H9 (cell line): ENCODE measurements around the gene HUWE1. TPM values are rescaled to one million over a fixed set of nuclear protein-coding genes. Genes with fewer than 3 reads are reported as not detected.
A peak's percentile ranks its signal among the peaks of the same experiment; 100 is the strongest.

ENCODE experiments used
- DNase-seq: peaks from one replicate; pipeline ENCODE4 v3.0.0-alpha.2; 2017
- H2AFZ ChIP-seq: one replicate; pipeline ENCODE4 v1.6.1; 2013; ENCODE audit warnings: mild to moderate bottlenecking, low read length, control low read depth, moderate library complexity
- H2AK5ac ChIP-seq: 2 replicates; pipeline ENCODE4 v1.6.1; 2013; ENCODE audit warnings: low read length, control low read depth, mixed read lengths; ENCODE audit not compliant: insufficient read length
- H2BK120ac ChIP-seq: one replicate; pipeline ENCODE4 v1.6.1; 2013; ENCODE audit warnings: low read depth, mild to moderate bottlenecking, low read length, control low read depth, inconsistent platforms; ENCODE audit not compliant: poor library complexity, severe bottlenecking
- H2BK12ac ChIP-seq: 2 replicates; pipeline ENCODE4 v1.6.1; 2013; ENCODE audit warnings: low read length, control low read depth, mixed read lengths, low read depth; ENCODE audit not compliant: insufficient read length
- H2BK15ac ChIP-seq: 2 replicates; pipeline ENCODE4 v1.6.1; 2013; ENCODE audit warnings: low read depth, low read length, control low read depth
- H2BK20ac ChIP-seq: one replicate; pipeline ENCODE4 v1.6.1; 2013; ENCODE audit warnings: low read depth, mild to moderate bottlenecking, low read length, control low read depth, inconsistent platforms; ENCODE audit not compliant: poor library complexity, severe bottlenecking
- H2BK5ac ChIP-seq: 2 replicates; pipeline ENCODE4 v1.6.1; 2013; ENCODE audit warnings: low read length, control low read depth, mixed read lengths; ENCODE audit not compliant: insufficient read length
- H3K14ac ChIP-seq: 2 replicates; pipeline ENCODE4 v1.6.1; 2013; ENCODE audit warnings: low read length, control low read depth; ENCODE audit not compliant: insufficient read depth
- H3K18ac ChIP-seq: 2 replicates; pipeline ENCODE4 v1.6.1; 2013; ENCODE audit warnings: low read depth, mild to moderate bottlenecking, mixed read lengths, low read length, control low read depth; ENCODE audit not compliant: insufficient read length
- H3K23ac ChIP-seq: 2 replicates; pipeline ENCODE4 v1.6.1; 2013; ENCODE audit warnings: low read length, control low read depth, mixed read lengths, low read depth; ENCODE audit not compliant: insufficient read length
- H3K23me2 ChIP-seq: 2 replicates; pipeline ENCODE4 v1.6.1; 2013; ENCODE audit warnings: low read depth, mild to moderate bottlenecking, mixed read lengths, low read length, control low read depth; ENCODE audit not compliant: insufficient read length, poor library complexity, severe bottlenecking
- H3K27ac ChIP-seq: 2 replicates; pipeline ENCODE4 v1.5.1; 2013; ENCODE audit warnings: low read length, control low read depth, mixed read lengths, low read depth; ENCODE audit not compliant: insufficient read length
- H3K27me3 ChIP-seq: 2 replicates; pipeline ENCODE4 v1.6.1; 2013; ENCODE audit warnings: low read length, control low read depth, inconsistent platforms; ENCODE audit not compliant: insufficient read depth
- H3K4ac ChIP-seq: 2 replicates; pipeline ENCODE4 v1.6.1; 2013; ENCODE audit warnings: low read depth, mild to moderate bottlenecking, control low read depth, inconsistent platforms, low read length, moderate library complexity
- H3K4me1 ChIP-seq: 2 replicates; pipeline ENCODE4 v1.6.1; 2013; ENCODE audit warnings: low read length, control low read depth, inconsistent platforms; ENCODE audit not compliant: insufficient read depth
- H3K4me2 ChIP-seq: 2 replicates; pipeline ENCODE4 v1.6.1; 2013; ENCODE audit warnings: low read length, control low read depth, mixed read lengths; ENCODE audit not compliant: insufficient read length, insufficient read depth
- H3K56ac ChIP-seq: 2 replicates; pipeline ENCODE4 v1.6.1; 2013; ENCODE audit warnings: low read depth, mild to moderate bottlenecking, mixed read lengths, low read length, control low read depth; ENCODE audit not compliant: insufficient read length
- H3K79me1 ChIP-seq: 2 replicates; pipeline ENCODE4 v1.6.1; 2013; ENCODE audit warnings: low read depth, mild to moderate bottlenecking, moderate library complexity, low read length, control low read depth, inconsistent platforms; ENCODE audit not compliant: insufficient read depth, poor library complexity, severe bottlenecking
- H3K79me2 ChIP-seq: 2 replicates; pipeline ENCODE4 v1.6.1; 2013; ENCODE audit warnings: low read length, control low read depth, inconsistent platforms; ENCODE audit not compliant: insufficient read depth
- H3K9ac ChIP-seq: 2 replicates; pipeline ENCODE4 v1.6.1; 2013; ENCODE audit warnings: low read length, control low read depth, mixed read lengths; ENCODE audit not compliant: insufficient read length; ENCODE audit errors: extremely low read depth
- H3K9me3 ChIP-seq: one replicate; pipeline ENCODE4 v1.6.1; 2013; ENCODE audit warnings: low read depth, low read length, inconsistent platforms; ENCODE audit not compliant: control insufficient read depth
- H3T11ph ChIP-seq: one replicate; pipeline ENCODE4 v1.6.1; 2013; ENCODE audit warnings: mild to moderate bottlenecking, low read length, control low read depth, inconsistent platforms
- H4K20me1 ChIP-seq: one replicate; pipeline ENCODE4 v1.6.1; 2013; ENCODE audit not compliant: control insufficient read depth, insufficient read length, insufficient read depth
- H4K5ac ChIP-seq: 2 replicates; pipeline ENCODE4 v1.6.1; 2013; ENCODE audit warnings: low read depth, mild to moderate bottlenecking, mixed read lengths, low read length, control low read depth; ENCODE audit not compliant: insufficient read length
- H4K8ac ChIP-seq: replicated peaks from 2 replicates; pipeline ENCODE4 v1.6.1; 2013; ENCODE audit warnings: low read length, control low read depth, mixed read lengths, low read depth; ENCODE audit not compliant: insufficient read length
- H4K91ac ChIP-seq: 2 replicates; pipeline ENCODE4 v1.6.1; 2013; ENCODE audit warnings: low read depth, mild to moderate bottlenecking, moderate library complexity, mixed read lengths, low read length, control low read depth; ENCODE audit not compliant: insufficient read length
- H3K27ac Mint-ChIP-seq, 3 experiments: 2 replicates in 2 of 3; 3 replicates in 1 of 3; pipeline ENCODE4 v1.8.0; 2020 to 2021; ENCODE audit warnings: mixed read lengths in 3 of 3, mild to moderate bottlenecking in 1 of 3, moderate library complexity in 1 of 3
- H3K27me3 Mint-ChIP-seq: 2 replicates; pipeline ENCODE4 v1.8.0; 2021; ENCODE audit warnings: low read depth, mild to moderate bottlenecking, moderate library complexity, mixed read lengths
- H3K36me3 Mint-ChIP-seq, 3 experiments: 2 replicates in 2 of 3; 3 replicates in 1 of 3; pipeline ENCODE4 v1.8.0; 2020 to 2021; ENCODE audit warnings: low read depth in 3 of 3, mixed read lengths in 3 of 3; ENCODE audit not compliant: insufficient read depth in 1 of 3
- H3K4me1 Mint-ChIP-seq, 2 experiments: 2 replicates each; pipeline ENCODE4 v1.8.0; 2020; ENCODE audit warnings: mixed read lengths in 2 of 2
- H3K4me3 Mint-ChIP-seq, 2 experiments: 2 replicates in 1 of 2; 3 replicates in 1 of 2; pipeline ENCODE4 v1.8.0; 2020 to 2021; ENCODE audit warnings: mild to moderate bottlenecking in 2 of 2, mixed read lengths in 2 of 2, moderate library complexity in 1 of 2
- H3K9me3 Mint-ChIP-seq, 2 experiments: 2 replicates in 1 of 2; 3 replicates in 1 of 2; pipeline ENCODE4 v1.8.0; 2020; ENCODE audit warnings: mild to moderate bottlenecking in 2 of 2, mixed read lengths in 2 of 2, moderate library complexity in 1 of 2
- CTCF ChIP-seq: fragments of 200-600 bp; sonication (generic); conservative IDR thresholded peaks from 3 replicates; pipeline ENCODE4 v1.8.0; 2021; ENCODE audit warnings: antibody characterized with exemption, mild to moderate bottlenecking
- WGBS: extraction: QIAGEN DNeasy Blood & Tissue Kit; methylation state at CpG from one replicate; pipeline ENCODE4 v1.1.7; 2013; ENCODE audit warnings: missing lambda C conversion rate, low lambda C conversion rate, mixed read lengths; ENCODE audit not compliant: insufficient read length; ENCODE audit errors: extremely low coverage; 5-methylcytosine and 5-hydroxymethylcytosine counted together
- total RNA-seq: library from RNA; stranded (reverse); gene quantifications from 2 replicates; pipeline ENCODE4 v1.2.1, GENCODE V29; 2021

The HUWE1 gene
- total RNA-seq, 1 experiment from 2014 or later = 230 TPM

GRCh38 chrX:53685711-53686110, 808 bp downstream of the HUWE1 start:
- no peaks in the 10 kb centered on the region for H4K20me1 ChIP-seq
- no peak overlapping the region for H2AFZ ChIP-seq
- H3K4ac ChIP-seq = no peak overlapping the region

More at GRCh38 chrX:53685711-53686110, 808 bp downstream of the HUWE1 start:
- Histone ChIP-seq H3K4me1 (no peaks in the 10 kb centered on the region), H3K18ac (no peak overlapping the region), H3K79me2 (peaks cover 17% of the 10 kb centered on the region; the same call in 1 of the 2 replicates), H2BK5ac (no peak overlapping the region), H3K23me2 (peaks cover 6% of the 10 kb centered on the region), H3K23ac (no peak overlapping the region), H4K8ac (no peak overlapping the region), H2AK5ac (no peak overlapping the region), H3T11ph (no peak overlapping the region), H2BK15ac (no peak overlapping the region), H3K27ac (no peak overlapping the region), H2BK20ac (no peak overlapping the region), H3K9ac (peak overlapping the region; percentile 62), H3K56ac (no peak overlapping the region), H2BK120ac (no peak overlapping the region), H2BK12ac (no peak overlapping the region), H3K9me3 (peaks cover 4% of the 10 kb centered on the region), H4K5ac (no peak overlapping the region), H3K79me1 (no peaks in the 10 kb centered on the region), H3K4me2 (peak overlapping the region; percentile 41), H3K27me3 (no peaks in the 10 kb centered on the region), H4K91ac (no peak overlapping the region), H3K14ac (no peak overlapping the region)
- Mint-ChIP-seq H3K27me3 (peaks cover 1% of the 10 kb centered on the region; the same call in 1 of the 2 replicates), H3K36me3 (peaks cover 17 to 21% (median 19%) of the 10 kb centered on the region in 3 experiments), H3K4me1 (peaks cover 5 to 14% of the 10 kb centered on the region in 2 experiments; a peak in 3 of 4 replicates), H3K27ac (peak overlapping the region; percentile 80 to 91 (median 90); a peak in 5 of 7 replicates), H3K9me3 (peaks cover 65 to 72% of the 10 kb centered on the region in 2 experiments), H3K4me3 (peak overlapping the region; percentile 91 to 94)
- WGBS = no CpG with 5 or more reads among the region's 4 CpGs
- DNase-seq = no peak
- TF ChIP-seq CTCF = no peak
